Neural progenitor cell (in vitro differentiated cells): ENCODE data around the gene STIM1. TPM values are rescaled to one million over a fixed set of nuclear protein-coding genes. Genes with fewer than 3 reads are reported as not detected.

ENCODE experiments used
- DNase-seq: peaks from one replicate; pipeline ENCODE4 v3.0.0-alpha.2; 2016; ENCODE audit warnings: low spot score
- H2AFZ ChIP-seq: fragments of 200-600 bp; sonication (generic); replicated peaks from 2 replicates; pipeline ENCODE4 v1.6.1; 2016; ENCODE audit warnings: antibody characterized with exemption
- H3F3A ChIP-seq: fragments of 200-600 bp; sonication (generic); 2 replicates; pipeline ENCODE4 v1.6.1; 2016; ENCODE audit warnings: antibody characterized with exemption, low read depth
- H3K27ac ChIP-seq: fragments of 200-600 bp; sonication (generic); 2 replicates; pipeline ENCODE4 v1.5.1; 2016; ENCODE audit warnings: mild to moderate bottlenecking
- H3K27me3 ChIP-seq: fragments of 200-600 bp; sonication (generic); 2 replicates; pipeline ENCODE4 v1.6.1; 2016; ENCODE audit warnings: mild to moderate bottlenecking, moderate library complexity
- H3K36me3 ChIP-seq: fragments of 200-600 bp; sonication (generic); 2 replicates; pipeline ENCODE4 v1.5.1; 2016
- H3K4me1 ChIP-seq: fragments of 200-600 bp; sonication (generic); 2 replicates; pipeline ENCODE4 v1.6.1; 2016; ENCODE audit warnings: mixed run types
- H3K4me2 ChIP-seq: fragments of 200-600 bp; sonication (generic); 2 replicates; pipeline ENCODE4 v1.6.1; 2016
- H3K4me3 ChIP-seq: fragments of 200-600 bp; sonication (generic); 2 replicates; pipeline ENCODE4 v1.5.1; 2016
- H3K79me2 ChIP-seq: fragments of 200-600 bp; sonication (generic); 2 replicates; pipeline ENCODE4 v1.6.1; 2016; ENCODE audit warnings: low read depth
- H3K9ac ChIP-seq: fragments of 200-600 bp; sonication (generic); 2 replicates; pipeline ENCODE4 v1.6.1; 2016
- H3K9me3 ChIP-seq: fragments of 200-600 bp; sonication (generic); 2 replicates; pipeline ENCODE4 v1.5.1; 2016; ENCODE audit warnings: low read depth
- H4K20me1 ChIP-seq: fragments of 200-600 bp; sonication (generic); 2 replicates; pipeline ENCODE4 v1.6.1; 2016; ENCODE audit warnings: low read depth
- H3K27ac Mint-ChIP-seq: 3 replicates; pipeline ENCODE4 v1.8.0; 2021; ENCODE audit warnings: mixed read lengths
- H3K27me3 Mint-ChIP-seq: 2 replicates; pipeline ENCODE4 v1.8.0; 2022; ENCODE audit warnings: low read depth, mild to moderate bottlenecking, inconsistent platforms, moderate library complexity, mixed read lengths; ENCODE audit not compliant: insufficient read depth
- H3K36me3 Mint-ChIP-seq: 3 replicates; pipeline ENCODE4 v1.8.0; 2021; ENCODE audit warnings: mixed read lengths
- H3K4me1 Mint-ChIP-seq: 3 replicates; pipeline ENCODE4 v1.8.0; 2021; ENCODE audit warnings: mixed read lengths
- H3K4me3 Mint-ChIP-seq: 3 replicates; pipeline ENCODE4 v1.8.0; 2021; ENCODE audit warnings: mild to moderate bottlenecking, moderate library complexity, mixed read lengths
- H3K9me3 Mint-ChIP-seq: 3 replicates; pipeline ENCODE4 v1.8.0; 2020; ENCODE audit warnings: mixed read lengths
- EZH2 ChIP-seq: fragments of 200-600 bp; sonication (generic); IDR thresholded peaks from 2 replicates; pipeline ENCODE4 v1.6.1; 2017; ENCODE audit warnings: antibody characterized with exemption, mild to moderate bottlenecking, moderate library complexity
- EZH2phosphoT487 ChIP-seq: fragments of 200-600 bp; sonication (generic); IDR thresholded peaks from 2 replicates; pipeline ENCODE4 v1.6.1; 2017; ENCODE audit warnings: antibody characterized with exemption
- total RNA-seq: library from RNA; depleted of rRNA; stranded (reverse); fragments of >200 nt; gene quantifications from 2 replicates; pipeline ENCODE4 v1.2.3, GENCODE V29; 2015; ENCODE audit warnings: low replicate concordance
- TF ChIP-seq, protein P1 (sequence below): fragments of 200-600 bp; sonication (generic); IDR thresholded peaks from 2 replicates; pipeline ENCODE4 v1.5.1; 2017; ENCODE audit warnings: antibody characterized with exemption, mild to moderate bottlenecking

Gene STIM1
- total RNA-seq, 1 donor from 2014 or later, result 18.9 TPM

DNA sequence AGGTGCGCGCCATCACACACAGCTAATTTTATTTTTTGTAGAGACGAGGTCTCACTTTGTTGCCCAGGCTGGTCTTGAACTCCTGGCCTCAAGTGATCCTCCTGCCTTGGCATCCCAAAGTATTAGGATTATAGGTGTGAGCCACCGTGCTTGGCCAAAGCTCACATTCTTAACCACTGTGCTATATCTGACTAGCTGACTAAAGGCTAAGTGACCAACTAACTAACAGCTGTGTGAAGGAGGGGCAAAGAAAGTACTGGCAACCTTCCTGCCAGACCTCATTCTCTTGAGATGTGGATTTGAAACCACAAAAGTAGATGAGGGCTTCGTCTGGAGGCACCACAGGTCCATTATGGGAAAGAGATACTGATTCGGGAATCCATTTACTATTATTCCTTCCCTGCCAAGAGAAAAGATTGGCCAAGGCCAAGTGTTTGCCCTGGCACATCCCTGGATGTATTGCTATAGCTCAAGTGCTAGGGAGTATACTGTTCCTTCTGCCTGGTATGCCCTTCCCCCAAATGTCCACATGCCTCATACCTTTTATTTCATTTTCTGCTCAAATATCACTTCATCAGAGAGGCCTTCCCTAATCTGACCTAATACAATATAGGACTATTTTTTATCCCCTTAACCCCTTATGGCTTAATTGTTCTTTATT is 186.4 kb downstream of the STIM1 start:
- Histone ChIP-seq H3F3A (no peaks in the 10 kb centered on the region), H3K4me3 (no peak overlapping the region), H3K79me2 (no peaks in the 10 kb centered on the region), H3K27me3 (no peaks in the 10 kb centered on the region), H3K4me1 (no peaks in the 10 kb centered on the region), H3K36me3 (no peaks in the 10 kb centered on the region), H2AFZ (no peak overlapping the region), H4K20me1 (no peaks in the 10 kb centered on the region), H3K9me3 (no peaks in the 10 kb centered on the region), H3K9ac (no peak overlapping the region), H3K4me2 (no peak overlapping the region), H3K27ac (no peak overlapping the region)
- no peak for DNase-seq
- TF ChIP-seq EZH2 (no peak), EZH2phosphoT487 (no peak)
- TF ChIP-seq, protein P1, sequence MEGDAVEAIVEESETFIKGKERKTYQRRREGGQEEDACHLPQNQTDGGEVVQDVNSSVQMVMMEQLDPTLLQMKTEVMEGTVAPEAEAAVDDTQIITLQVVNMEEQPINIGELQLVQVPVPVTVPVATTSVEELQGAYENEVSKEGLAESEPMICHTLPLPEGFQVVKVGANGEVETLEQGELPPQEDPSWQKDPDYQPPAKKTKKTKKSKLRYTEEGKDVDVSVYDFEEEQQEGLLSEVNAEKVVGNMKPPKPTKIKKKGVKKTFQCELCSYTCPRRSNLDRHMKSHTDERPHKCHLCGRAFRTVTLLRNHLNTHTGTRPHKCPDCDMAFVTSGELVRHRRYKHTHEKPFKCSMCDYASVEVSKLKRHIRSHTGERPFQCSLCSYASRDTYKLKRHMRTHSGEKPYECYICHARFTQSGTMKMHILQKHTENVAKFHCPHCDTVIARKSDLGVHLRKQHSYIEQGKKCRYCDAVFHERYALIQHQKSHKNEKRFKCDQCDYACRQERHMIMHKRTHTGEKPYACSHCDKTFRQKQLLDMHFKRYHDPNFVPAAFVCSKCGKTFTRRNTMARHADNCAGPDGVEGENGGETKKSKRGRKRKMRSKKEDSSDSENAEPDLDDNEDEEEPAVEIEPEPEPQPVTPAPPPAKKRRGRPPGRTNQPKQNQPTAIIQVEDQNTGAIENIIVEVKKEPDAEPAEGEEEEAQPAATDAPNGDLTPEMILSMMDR, result no peak
- Mint-ChIP-seq H3K36me3 (no peaks in the 10 kb centered on the region), H3K27me3 (peaks cover 2% of the 10 kb centered on the region), H3K9me3 (peaks cover 6% of the 10 kb centered on the region), H3K4me3 (no peak overlapping the region), H3K27ac (no peak overlapping the region), H3K4me1 (no peaks in the 10 kb centered on the region)

DNA sequence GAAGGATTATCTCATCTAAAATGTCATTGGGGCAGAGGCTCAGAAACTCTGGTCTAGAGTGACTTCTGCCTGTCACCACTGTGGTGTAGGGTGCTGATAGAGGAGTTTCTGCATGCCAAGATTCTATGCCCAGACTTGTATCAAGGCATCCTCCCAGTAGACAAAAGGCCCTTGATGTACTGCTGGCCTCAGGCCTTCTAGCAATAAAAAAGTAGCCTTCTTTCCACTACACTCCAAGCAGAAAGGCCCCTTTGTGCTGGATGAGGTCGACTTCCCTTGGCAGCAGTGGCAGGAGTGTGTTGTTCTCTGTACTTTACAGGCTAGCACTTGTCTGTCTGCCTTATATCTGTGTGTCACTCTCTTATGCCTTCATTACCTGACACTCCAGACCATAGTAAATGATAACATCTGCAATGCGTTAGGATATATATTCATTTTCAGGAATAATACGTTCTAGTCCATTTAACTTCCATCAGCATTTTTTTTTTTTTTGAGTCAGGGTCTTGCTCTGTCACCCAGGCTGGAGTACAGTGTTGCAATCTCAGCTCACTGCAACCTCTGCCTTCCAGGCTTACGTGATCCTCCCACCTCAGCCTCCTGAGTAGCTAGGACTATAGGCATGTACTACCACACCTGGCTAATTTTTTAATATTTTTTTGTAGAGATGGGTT is 189.6 kb downstream of the STIM1 start:
- H3K9ac ChIP-seq, result no peak overlapping the region
- H3K36me3 ChIP-seq, result no peaks in the 10 kb centered on the region
- no peak overlapping the region for H3K4me3 ChIP-seq
- no peaks in the 10 kb centered on the region for H3K4me1 Mint-ChIP-seq
- H3F3A ChIP-seq, result no peaks in the 10 kb centered on the region
- H3K4me1 ChIP-seq, result no peaks in the 10 kb centered on the region
- TF ChIP-seq EZH2, result no peak
- no peaks in the 10 kb centered on the region for H4K20me1 ChIP-seq
- H3K79me2 ChIP-seq, result no peaks in the 10 kb centered on the region
- H3K27ac Mint-ChIP-seq, result no peak overlapping the region
- H3K9me3 ChIP-seq, result no peaks in the 10 kb centered on the region
- no peak overlapping the region for H2AFZ ChIP-seq
- H3K36me3 Mint-ChIP-seq, result no peaks in the 10 kb centered on the region
- no peak overlapping the region for H3K4me2 ChIP-seq
- H3K27me3 ChIP-seq, result no peaks in the 10 kb centered on the region
- no peak for DNase-seq
- peaks cover 2% of the 10 kb centered on the region for H3K27me3 Mint-ChIP-seq
- no peaks in the 10 kb centered on the region for H3K9me3 Mint-ChIP-seq
- no peak overlapping the region for H3K4me3 Mint-ChIP-seq
- no peak overlapping the region for H3K27ac ChIP-seq

DNA sequence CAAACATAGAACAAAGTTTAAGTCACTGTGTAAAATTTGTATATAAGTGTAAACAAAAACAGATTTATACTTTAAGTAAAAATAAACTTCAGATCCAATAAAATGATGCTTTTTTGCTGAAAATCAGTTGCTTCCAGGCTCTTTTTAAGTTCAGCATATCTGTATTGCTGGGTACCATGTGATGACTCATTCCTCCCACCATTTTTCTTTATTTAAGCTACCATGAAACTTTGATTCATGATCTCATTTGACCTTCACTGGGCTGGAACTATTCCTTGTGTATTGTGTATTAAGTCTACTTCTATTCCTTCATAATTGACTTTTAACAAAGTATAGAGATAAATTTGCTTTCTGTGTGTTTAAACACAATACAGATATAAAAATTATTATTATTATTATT is 192.9 kb downstream of the STIM1 start:
- Mint-ChIP-seq H3K36me3 (peaks cover 4% of the 10 kb centered on the region), H3K9me3 (peaks cover 6% of the 10 kb centered on the region), H3K27ac (no peak overlapping the region), H3K27me3 (peaks cover 4% of the 10 kb centered on the region), H3K4me3 (no peak overlapping the region), H3K4me1 (no peaks in the 10 kb centered on the region)
- no peaks in the 10 kb centered on the region for H3K4me1 ChIP-seq
- no peak overlapping the region for H3K27ac ChIP-seq
- no peaks in the 10 kb centered on the region for H3K79me2 ChIP-seq
- no peak overlapping the region for H3K9ac ChIP-seq
- H3K27me3 ChIP-seq, result no peaks in the 10 kb centered on the region
- no peaks in the 10 kb centered on the region for H3F3A ChIP-seq
- H3K4me2 ChIP-seq, result no peak overlapping the region
- H2AFZ ChIP-seq, result no peak overlapping the region
- H3K36me3 ChIP-seq, result no peaks in the 10 kb centered on the region
- H4K20me1 ChIP-seq, result no peaks in the 10 kb centered on the region
- DNase-seq, result no peak
- H3K4me3 ChIP-seq, result no peak overlapping the region
- TF ChIP-seq EZH2phosphoT487, result no peak
- TF ChIP-seq EZH2, result no peak
- TF ChIP-seq, protein P1, result no peak
- H3K9me3 ChIP-seq, result no peaks in the 10 kb centered on the region

DNA sequence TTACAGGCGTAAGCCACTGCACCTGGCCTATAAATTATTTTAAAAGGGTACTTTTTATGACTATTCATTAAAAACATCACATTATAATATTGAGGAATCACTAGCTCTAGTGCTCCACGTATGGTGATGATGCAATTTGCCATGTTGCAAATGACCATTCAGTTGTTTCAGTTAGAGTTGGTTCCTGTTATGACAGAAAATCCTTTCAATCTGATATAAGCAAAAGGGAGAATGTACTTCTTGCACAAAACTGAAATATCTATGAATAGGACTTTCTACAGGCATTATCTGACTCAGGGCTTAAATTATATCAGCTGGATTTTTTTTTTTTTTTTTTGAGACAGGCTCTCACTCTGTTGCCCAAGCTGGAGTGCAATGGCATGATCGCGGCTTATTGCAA is 193.5 kb downstream of the STIM1 start:
- TF ChIP-seq, protein P1, result no peak
- no peak for TF ChIP-seq EZH2
- TF ChIP-seq EZH2phosphoT487, result no peak
- H4K20me1 ChIP-seq, result no peaks in the 10 kb centered on the region
- no peak overlapping the region for H2AFZ ChIP-seq
- no peak overlapping the region for H3K9ac ChIP-seq
- H3K27me3 ChIP-seq, result no peaks in the 10 kb centered on the region
- Mint-ChIP-seq H3K4me1 (no peaks in the 10 kb centered on the region), H3K36me3 (peaks cover 4% of the 10 kb centered on the region), H3K27me3 (peaks cover 4% of the 10 kb centered on the region), H3K9me3 (peaks cover 6% of the 10 kb centered on the region), H3K4me3 (no peak overlapping the region), H3K27ac (no peak overlapping the region)
- no peaks in the 10 kb centered on the region for H3K36me3 ChIP-seq
- no peak for DNase-seq
- H3F3A ChIP-seq, result no peaks in the 10 kb centered on the region
- H3K79me2 ChIP-seq, result no peaks in the 10 kb centered on the region
- no peak overlapping the region for H3K4me3 ChIP-seq
- no peaks in the 10 kb centered on the region for H3K4me1 ChIP-seq
- no peak overlapping the region for H3K27ac ChIP-seq
- no peaks in the 10 kb centered on the region for H3K9me3 ChIP-seq
- no peak overlapping the region for H3K4me2 ChIP-seq
